SJSA1 (cell line): ENCODE measurements around the gene STRA6. TPM values are rescaled to one million over a fixed set of nuclear protein-coding genes. Genes with fewer than 3 reads are reported as not detected.

Source experiments
- DNase-seq, 2 experiments: peaks; one replicate each; pipeline ENCODE4 v3.0.0-alpha.2; 2015 to 2020; ENCODE audit warnings: low spot score in 2 of 2, low read depth in 1 of 2
- H3K27ac ChIP-seq: fragments of 250-450 bp; sonication (Bioruptor Pico); 2 replicates; pipeline ENCODE4 v1.5.1; 2020; ENCODE audit warnings: mild to moderate bottlenecking, moderate library complexity
- H3K27me3 ChIP-seq: fragments of 250-450 bp; sonication (Bioruptor Pico); replicated peaks from 2 replicates; pipeline ENCODE4 v1.5.1; 2020; ENCODE audit warnings: mild to moderate bottlenecking, moderate library complexity
- H3K36me3 ChIP-seq: fragments of 250-450 bp; sonication (Bioruptor Pico); 2 replicates; pipeline ENCODE4 v1.5.1; 2020; ENCODE audit warnings: mild to moderate bottlenecking
- H3K4me1 ChIP-seq: fragments of 250-450 bp; sonication (Bioruptor Pico); replicated peaks from 2 replicates; pipeline ENCODE4 v1.6.1; 2021; ENCODE audit warnings: mild to moderate bottlenecking
- H3K4me3 ChIP-seq: fragments of 250-450 bp; sonication (Bioruptor Pico); 2 replicates; pipeline ENCODE4 v1.5.1; 2020; ENCODE audit warnings: mild to moderate bottlenecking
- H3K9me3 ChIP-seq: fragments of 250-450 bp; sonication (Bioruptor Pico); replicated peaks from 2 replicates; pipeline ENCODE4 v1.5.1; 2020; ENCODE audit warnings: mild to moderate bottlenecking
- total RNA-seq: library from RNA; depleted of rRNA; stranded (reverse); fragments of >200 nt; shearing (Covaris generic); gene quantifications from 2 replicates; pipeline ENCODE4 v1.2.3, GENCODE V29; 2014

Gene STRA6
- total RNA-seq, 1 experiment from 2014 or later = 0.18 TPM

DNA sequence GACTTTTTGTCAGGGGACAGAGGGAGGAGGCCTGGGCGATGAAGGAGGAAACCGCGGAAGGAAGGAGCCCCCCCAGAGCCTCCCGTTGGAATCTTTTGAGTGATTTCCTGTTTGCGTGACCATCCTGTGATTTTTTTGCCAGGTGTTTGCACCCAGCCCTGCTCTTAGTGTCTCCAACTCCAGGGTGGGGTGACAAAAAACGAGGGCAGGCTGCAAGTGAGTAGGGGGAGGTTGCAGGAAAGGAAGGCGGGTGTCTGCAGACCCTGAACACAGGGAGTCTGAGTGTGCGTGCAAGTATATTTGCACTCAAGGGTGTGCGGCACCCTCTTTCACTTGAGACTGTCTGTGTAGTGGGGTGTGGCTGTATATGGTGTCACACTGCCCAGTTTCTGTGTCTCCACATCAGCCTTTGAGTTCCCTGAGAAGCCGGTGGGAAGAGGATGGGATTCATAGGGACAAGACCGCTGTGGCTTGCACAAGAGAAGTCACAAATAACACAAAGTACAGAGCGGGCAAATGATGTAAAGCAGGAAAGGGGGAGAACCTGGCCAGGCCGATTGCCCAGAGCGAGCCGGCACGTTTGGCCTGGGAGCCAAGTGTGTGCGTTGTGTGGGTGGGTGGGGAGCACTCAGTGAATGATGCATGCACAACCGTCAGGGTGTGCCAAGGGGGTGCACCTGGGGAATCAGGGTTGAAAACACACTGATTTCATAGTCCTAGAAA, 65.6 kb downstream of the STRA6 start:
- Histone ChIP-seq H3K4me3 (peak overlapping the region; percentile 20), H3K27me3 (peaks cover 38% of the 10 kb centered on the region), H3K9me3 (peaks cover 19% of the 10 kb centered on the region), H3K36me3 (0 out of 2 replicates have a peak, but pooled peaks cover 3% of the 10 kb centered on the region), H3K27ac (no peak overlapping the region), H3K4me1 (peaks cover 14% of the 10 kb centered on the region)
- DNase-seq = no peak

DNA sequence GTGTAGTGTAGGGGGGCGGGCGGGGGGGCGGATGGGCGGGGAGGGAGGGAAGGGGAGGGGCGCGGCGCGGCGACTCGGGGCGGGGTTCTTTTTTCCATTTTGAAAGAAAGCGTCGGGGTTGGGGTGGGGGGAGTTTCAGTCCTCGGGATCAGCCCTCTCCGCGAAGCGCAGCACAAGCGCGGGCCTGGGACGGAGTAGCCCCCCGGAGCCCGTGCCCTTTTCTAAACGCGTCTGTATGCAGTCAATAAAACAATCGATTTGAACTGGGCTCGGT, 66.1 kb downstream of the STRA6 start:
- Histone ChIP-seq H3K27me3 (peaks cover 42% of the 10 kb centered on the region), H3K4me3 (peak overlapping the region; percentile 20), H3K9me3 (peaks cover 19% of the 10 kb centered on the region), H3K36me3 (0 out of 2 replicates have a peak, but pooled peaks cover 3% of the 10 kb centered on the region), H3K27ac (no peak overlapping the region), H3K4me1 (peaks cover 14% of the 10 kb centered on the region)
- no peak for DNase-seq

DNA sequence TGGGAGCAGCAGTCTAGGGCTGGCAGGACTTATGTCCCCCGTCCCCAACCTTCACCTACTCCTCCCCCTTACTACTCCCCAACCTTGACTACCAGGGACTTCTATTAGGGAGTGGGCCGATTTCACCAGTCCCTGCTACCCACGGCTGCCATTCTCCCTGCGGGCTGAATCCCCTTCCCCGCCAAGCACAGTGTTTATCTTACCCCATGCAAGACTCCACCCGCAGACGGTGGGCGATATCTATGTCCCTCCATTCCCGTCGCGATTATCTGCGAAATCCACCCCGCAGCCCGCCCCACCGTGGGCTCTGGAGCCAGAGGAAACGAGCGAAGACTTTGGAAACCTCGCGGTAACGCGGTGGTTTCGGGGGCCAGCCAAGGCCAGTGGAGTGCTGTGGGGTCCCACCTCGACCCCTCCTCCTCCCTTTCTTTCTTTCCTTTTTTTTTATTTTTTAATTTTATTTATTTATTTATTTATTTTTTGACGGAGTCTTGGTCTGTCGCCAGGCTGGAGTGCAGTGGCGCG, 67.5 kb downstream of the STRA6 start:
- Histone ChIP-seq H3K27ac (no peak overlapping the region), H3K4me3 (no peak overlapping the region), H3K9me3 (peaks cover 19% of the 10 kb centered on the region), H3K4me1 (peaks cover 14% of the 10 kb centered on the region), H3K27me3 (peaks cover 50% of the 10 kb centered on the region), H3K36me3 (0 out of 2 replicates have a peak, but pooled peaks cover 3% of the 10 kb centered on the region)
- DNase-seq = no peak

GRCh38 chr15:74134387-74135027, 68.1 kb downstream of the STRA6 start:
- peaks cover 19% of the 10 kb centered on the region for H3K9me3 ChIP-seq
- H3K4me1 ChIP-seq = peaks cover 14% of the 10 kb centered on the region
- peak in 1 of 2 experiments; percentile 33 for DNase-seq
- no peak overlapping the region for H3K4me3 ChIP-seq
- H3K27ac ChIP-seq = no peak overlapping the region
- peaks cover 55% of the 10 kb centered on the region for H3K27me3 ChIP-seq
- 0 out of 2 replicates have a peak, but pooled peaks cover 3% of the 10 kb centered on the region for H3K36me3 ChIP-seq

DNA sequence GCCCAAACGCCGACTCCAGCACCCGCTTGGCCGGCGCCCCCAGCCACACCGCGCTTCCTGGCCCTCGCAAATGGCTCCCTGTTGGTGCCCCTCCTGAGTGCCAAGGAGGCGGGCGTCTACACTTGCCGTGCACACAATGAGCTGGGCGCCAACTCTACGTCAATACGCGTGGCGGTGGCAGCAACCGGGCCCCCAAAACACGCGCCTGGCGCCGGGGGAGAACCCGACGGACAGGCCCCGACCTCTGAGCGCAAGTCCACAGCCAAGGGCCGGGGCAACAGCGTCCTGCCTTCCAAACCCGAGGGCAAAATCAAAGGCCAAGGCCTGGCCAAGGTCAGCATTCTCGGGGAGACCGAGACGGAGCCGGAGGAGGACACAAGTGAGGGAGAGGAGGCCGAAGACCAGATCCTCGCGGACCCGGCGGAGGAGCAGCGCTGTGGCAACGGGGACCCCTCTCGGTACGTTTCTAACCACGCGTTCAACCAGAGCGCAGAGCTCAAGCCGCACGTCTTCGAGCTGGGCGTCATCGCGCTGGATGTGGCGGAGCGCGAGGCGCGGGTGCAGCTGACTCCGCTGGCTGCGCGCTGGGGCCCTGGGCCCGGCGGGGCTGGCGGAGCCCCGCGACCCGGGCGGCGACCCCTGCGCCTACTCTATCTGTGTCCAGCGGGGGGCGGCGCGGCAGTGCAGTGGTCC, 68.7 kb downstream of the STRA6 start:
- Histone ChIP-seq H3K9me3 (peaks cover 19% of the 10 kb centered on the region), H3K27me3 (peaks cover 61% of the 10 kb centered on the region), H3K36me3 (0 out of 2 replicates have a peak, but pooled peaks cover 3% of the 10 kb centered on the region), H3K4me1 (peaks cover 14% of the 10 kb centered on the region), H3K4me3 (no peak overlapping the region), H3K27ac (no peak overlapping the region)
- no peak for DNase-seq

DNA sequence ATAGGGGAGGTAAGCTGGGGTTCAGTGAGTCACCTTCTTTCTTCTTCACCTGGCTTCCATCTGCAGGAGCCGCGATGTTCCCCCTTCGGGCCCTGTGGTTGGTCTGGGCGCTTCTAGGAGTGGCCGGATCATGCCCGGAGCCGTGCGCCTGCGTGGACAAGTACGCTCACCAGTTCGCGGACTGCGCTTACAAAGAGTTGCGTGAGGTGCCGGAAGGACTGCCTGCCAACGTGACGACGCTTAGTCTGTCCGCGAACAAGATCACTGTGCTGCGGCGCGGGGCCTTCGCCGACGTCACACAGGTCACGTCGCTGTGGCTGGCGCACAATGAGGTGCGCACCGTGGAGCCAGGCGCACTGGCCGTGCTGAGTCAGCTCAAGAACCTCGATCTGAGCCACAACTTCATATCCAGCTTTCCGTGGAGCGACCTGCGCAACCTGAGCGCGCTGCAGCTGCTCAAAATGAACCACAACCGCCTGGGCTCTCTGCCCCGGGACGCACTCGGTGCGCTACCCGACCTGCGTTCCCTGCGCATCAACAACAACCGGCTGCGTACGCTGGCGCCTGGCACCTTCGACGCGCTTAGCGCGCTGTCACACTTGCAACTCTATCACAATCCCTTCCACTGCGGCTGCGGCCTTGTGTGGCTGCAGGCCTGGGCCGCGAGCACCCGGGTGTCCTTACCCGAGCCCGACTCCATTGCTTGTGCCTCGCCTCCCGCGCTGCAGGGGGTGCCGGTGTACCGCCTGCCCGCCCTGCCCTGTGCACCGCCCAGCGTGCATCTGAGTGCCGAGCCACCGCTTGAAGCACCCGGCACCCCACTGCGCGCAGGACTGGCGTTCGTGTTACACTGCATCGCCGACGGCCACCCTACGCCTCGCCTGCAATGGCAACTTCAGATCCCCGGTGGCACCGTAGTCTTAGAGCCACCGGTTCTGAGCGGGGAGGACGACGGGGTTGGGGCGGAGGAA, 69.6 kb downstream of the STRA6 start:
- peaks cover 19% of the 10 kb centered on the region for H3K9me3 ChIP-seq
- peaks cover 18% of the 10 kb centered on the region for H3K4me1 ChIP-seq
- H3K36me3 ChIP-seq = 0 out of 2 replicates have a peak, but pooled peaks cover 3% of the 10 kb centered on the region
- peaks cover 70% of the 10 kb centered on the region for H3K27me3 ChIP-seq
- no peak overlapping the region for H3K27ac ChIP-seq
- H3K4me3 ChIP-seq = no peak overlapping the region
- no peak for DNase-seq

DNA sequence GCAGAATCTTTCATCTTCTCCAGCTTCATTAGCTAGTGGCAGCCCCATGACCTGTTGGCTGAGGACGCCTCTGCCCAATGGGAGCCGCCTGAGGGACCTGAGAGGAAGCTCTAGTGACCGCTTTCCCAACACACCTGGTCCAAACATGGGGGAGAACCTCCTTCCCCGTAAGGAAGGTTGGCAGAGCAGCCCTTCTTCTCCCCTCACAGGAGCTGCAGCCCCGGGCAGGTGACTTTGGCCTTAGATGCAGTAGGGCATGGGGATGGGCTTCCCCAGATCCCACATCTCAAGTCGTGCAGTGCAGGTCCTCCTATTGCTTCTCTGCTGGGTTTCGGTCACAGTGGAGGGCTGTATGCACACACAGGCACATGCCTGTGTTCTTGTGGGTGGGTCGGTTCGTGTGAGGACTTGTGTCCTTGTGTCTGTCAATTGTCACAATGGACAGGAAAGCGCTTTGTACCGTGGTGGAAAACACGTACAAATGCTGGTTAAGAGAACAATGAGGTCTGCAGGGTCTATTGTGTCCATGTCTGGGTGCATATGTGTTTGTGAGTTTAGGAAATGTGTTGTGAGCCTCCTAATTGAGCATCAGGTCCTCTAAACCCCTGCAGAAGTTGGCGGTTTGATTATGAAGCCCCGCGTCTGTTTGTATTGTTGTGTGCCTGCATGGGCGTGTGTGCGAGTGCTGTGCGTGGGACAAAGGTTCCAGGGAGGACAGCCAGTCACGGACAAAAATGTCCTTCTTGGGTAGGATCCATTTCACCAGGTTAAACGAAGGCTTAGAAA, 70.8 kb downstream of the STRA6 start:
- DNase-seq = no peak
- Histone ChIP-seq H3K4me3 (no peak overlapping the region), H3K9me3 (peaks cover 19% of the 10 kb centered on the region), H3K27ac (no peak overlapping the region), H3K36me3 (0 out of 2 replicates have a peak, but pooled peaks cover 3% of the 10 kb centered on the region), H3K4me1 (peaks cover 20% of the 10 kb centered on the region), H3K27me3 (peaks cover 79% of the 10 kb centered on the region)

DNA sequence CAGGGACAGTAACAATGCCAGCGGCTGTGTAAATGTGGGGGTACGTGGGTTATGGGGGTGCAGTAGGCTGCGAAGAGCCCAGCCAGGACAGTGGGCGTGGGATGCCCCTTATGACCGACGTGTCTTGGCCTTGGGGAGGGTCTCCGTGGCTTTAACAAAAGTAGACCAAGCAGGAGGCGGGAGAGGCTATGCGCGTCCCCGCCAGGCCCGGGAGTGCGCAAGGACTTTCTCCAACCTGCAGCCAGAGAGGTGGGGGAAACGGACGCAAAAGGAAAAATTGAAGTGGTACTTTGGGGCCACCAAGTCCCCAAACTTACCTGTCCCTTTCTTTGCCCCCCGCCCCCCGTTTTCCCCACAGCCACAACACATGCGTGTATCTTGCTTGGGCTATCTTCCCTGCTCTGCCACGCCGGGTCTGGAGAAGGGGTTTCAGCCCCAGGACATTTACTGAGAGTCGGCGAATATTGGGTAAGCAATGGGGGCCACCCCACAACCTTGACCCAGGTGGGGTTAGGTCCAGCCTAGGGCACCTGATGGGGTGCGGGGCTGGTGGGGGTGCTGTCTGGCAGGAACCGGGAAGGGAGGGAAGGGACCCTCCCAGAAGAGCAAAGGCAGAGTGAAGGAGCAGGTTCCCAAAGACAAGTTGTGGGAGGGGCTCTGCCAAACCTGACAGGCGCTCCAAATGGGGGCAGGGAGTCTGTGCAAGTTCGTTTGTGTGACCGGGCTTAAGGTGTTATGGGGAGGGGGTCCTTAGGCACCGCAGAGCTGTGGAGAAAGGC, 71.5 kb downstream of the STRA6 start:
- 0 out of 2 replicates have a peak, but pooled peaks cover 3% of the 10 kb centered on the region for H3K36me3 ChIP-seq
- H3K4me3 ChIP-seq = no peak overlapping the region
- H3K4me1 ChIP-seq = peaks cover 17% of the 10 kb centered on the region
- H3K9me3 ChIP-seq = peaks cover 19% of the 10 kb centered on the region
- DNase-seq = no peak
- no peak overlapping the region for H3K27ac ChIP-seq
- H3K27me3 ChIP-seq = peaks cover 79% of the 10 kb centered on the region

DNA sequence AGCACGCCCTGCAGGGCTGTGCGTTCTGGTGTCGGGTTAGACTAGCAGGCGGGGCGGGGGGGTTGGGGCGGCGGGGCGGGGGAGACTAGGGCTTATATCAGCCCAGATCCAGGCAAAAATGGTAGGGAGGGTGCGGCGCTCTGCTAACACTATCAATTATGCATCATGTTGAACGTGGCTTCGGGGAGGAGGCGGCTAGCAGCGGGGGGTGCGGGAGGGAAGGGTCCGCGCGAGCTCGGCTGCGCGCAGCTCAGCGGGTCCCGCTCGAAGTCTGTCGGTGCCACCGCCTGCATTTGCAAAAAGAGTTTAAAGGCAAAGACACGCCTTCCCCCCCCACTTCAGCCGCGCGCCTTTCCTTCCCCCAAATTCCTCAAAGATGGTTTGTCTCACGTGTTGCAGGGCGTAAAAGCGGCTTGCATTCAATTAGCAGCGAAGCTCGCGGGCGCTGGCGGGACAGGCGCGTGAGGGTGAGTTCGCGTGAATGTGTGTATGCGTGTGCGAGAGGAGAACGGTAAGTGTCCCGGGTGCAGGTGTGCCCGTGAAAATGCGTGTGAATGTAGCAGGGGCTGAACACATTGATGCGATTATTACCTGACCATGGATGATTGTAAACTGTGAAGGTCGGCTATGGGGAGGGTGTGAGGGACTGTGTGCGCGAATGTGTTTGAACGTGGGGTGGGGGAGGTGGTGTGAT, 72.3 kb downstream of the STRA6 start, which contains the start of gene ISLR2:
Gene ISLR2, plus strand, starts transcription at position 432 of the 694 bp plus-strand sequence. CDS start 2,169 bp downstream, outside the sequence.
- 0 out of 2 replicates have a peak, but pooled peaks cover 3% of the 10 kb centered on the region for H3K36me3 ChIP-seq
- H3K9me3 ChIP-seq = peaks cover 19% of the 10 kb centered on the region
- no peak within 1 kb of the TSS for H3K4me3 ChIP-seq
- DNase-seq = no peak
- no peak within 1 kb of the TSS for H3K27ac ChIP-seq
- peaks cover 11% of the 10 kb centered on the region for H3K4me1 ChIP-seq
- peaks cover 87% of the 10 kb centered on the region for H3K27me3 ChIP-seq

- Histone ChIP-seq H3K4me3 (no peak overlapping the region), H3K4me1 (peaks cover 11% of the 10 kb centered on the region), H3K27ac (no peak overlapping the region), H3K36me3 (0 out of 2 replicates have a peak, but pooled peaks cover 3% of the 10 kb centered on the region), H3K27me3 (peaks cover 89% of the 10 kb centered on the region), H3K9me3 (peaks cover 19% of the 10 kb centered on the region)
- DNase-seq = no peak
Observed at GRCh38 chr15:74129586-74130154, 72.9 kb downstream of the STRA6 start.
